GM18526 (cell line): ENCODE results near the gene COPS6.

Experiments used
- POLR2A ChIP-seq: IDR thresholded peaks from 3 replicates; pipeline ENCODE4 v1.6.1; 2011; ENCODE audit not compliant: insufficient read length; ENCODE audit errors: extremely low read depth

COPS6 gene

DNA sequence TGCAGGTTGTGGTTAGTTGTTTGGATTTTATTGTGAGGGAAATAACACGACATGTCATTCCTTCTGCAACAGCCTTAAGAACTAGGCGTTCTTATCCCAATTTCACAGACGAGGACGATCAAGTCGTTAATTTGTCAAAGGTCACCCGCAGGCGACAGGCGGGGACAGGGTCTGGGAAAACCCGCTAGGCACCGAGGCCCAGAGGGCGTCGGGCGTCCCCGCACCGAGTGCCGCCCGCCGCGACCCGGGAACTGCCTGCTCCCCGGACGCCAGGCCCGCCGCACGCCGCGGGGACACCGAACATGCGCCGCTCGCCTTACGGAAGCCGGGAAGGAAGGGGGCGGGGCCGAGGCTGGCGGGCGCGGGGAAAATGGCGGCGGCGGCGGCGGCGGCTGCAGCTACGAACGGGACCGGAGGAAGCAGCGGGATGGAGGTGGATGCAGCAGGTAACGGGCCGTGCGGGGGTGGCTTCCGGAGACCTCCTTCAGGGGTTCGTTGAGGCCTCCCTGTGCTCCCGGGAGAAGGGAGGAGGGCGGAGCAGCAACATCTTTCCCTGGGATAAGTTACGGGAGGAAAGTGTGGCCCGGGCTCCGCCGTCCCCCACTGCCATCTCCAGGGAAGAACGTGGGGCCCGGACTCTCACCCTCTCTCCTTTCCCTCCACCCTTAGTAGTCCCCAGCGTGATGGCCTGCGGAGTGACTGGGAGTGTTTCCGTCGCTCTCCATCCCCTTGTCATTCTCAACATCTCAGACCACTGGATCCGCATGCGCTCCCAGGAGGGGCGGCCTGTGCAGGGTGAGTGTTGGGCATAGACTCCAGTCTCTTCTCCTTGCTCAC, at the start of gene COPS6:
TSS of gene COPS6 (plus strand) at position 349 of the 837 bp plus-strand sequence. CDS start at position 371, 22 bp downstream.
- TF ChIP-seq POLR2A, result peak; percentile 94

- no peak for TF ChIP-seq POLR2A
Measured at GRCh38 chr7:100040575-100040974, 48.2 kb upstream of the COPS6 start.

DNA sequence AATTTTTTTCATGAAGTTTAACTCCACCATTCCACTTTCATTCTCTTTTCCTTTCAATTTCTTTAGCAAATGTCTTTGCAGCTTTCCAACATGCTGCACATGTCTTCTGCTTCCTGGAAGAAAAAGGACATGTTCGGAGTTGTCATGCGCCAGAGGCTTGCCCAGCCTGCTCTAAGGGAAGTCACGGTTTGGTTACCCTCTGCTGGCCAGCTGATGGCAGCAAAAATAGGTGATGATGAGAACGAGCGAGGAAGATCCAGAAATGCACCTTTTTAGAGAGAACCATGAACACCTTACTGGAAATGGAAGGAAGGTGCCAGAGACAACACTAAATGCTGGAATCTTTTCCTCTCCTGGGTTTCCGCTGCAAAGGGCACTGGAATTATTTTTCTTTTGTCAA, 44.1 kb upstream of the COPS6 start:
- no peak for TF ChIP-seq POLR2A

DNA sequence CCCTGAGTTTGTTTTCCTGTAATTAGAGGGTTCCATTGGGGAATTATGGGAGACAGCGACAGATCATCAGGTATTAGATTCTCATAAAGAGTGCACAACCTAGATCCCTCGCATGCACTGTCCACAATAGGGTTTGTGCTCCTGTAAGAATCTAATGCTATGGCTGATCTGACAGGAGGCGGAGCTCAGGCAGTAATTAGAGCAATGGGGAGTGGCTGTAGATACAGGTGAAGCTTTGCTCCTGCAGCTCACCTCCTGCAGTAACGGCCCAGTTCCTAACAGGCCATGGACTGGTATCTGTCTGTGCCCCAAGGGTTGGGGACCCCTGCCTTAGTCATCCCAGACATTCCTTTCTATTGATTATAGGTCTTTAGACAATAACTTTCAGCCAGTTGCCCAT, 40.1 kb upstream of the COPS6 start:
- no peak for TF ChIP-seq POLR2A

- TF ChIP-seq POLR2A, result peak; percentile 80
Measured at GRCh38 chr7:100049441-100050291, 39.1 kb upstream of the COPS6 start, which contains the start of gene ZSCAN21. Gene ZSCAN21 (plus strand): TSS chr7:100049774. CDS start chr7:100057007, 7,233 bp downstream.

DNA sequence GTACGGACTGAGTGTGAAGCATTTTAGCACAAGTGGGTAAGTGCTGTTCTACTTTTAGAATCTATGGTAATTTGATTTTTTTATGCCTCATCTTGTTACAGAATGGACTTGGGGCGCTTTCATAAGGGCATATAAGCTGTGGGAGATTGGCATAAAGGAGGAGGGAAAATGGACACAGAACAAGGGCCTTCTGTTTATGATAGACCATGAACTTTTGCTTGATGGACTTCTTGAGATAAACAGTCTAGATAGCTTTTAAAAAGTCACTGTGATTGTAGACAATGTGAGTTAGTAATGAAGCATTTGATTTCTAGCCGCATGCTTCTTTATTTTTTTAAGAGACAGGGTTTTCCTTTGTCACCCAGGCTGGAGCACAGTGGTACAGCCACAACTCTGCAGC, 37.2 kb upstream of the COPS6 start:
- TF ChIP-seq POLR2A, result no peak

DNA sequence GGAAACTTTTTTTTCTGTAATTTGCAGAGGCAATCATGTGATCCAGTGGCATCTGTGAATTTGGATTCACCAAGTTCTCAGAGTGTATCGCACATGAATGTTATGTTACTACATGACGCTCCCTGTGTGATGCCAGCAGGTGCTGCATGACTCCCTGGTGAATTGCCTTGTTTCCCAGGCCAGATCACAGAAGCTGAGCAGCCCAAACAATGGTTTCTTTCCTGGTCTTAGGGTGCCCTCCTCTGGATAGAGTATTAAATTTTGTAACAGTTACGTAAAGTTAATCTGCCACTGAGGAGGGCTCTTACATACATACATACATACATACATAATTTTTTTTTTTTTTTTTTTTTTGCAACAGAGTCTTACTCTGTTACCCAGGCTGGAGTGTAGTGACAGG, 35.6 kb upstream of the COPS6 start:
- no peak for TF ChIP-seq POLR2A

DNA sequence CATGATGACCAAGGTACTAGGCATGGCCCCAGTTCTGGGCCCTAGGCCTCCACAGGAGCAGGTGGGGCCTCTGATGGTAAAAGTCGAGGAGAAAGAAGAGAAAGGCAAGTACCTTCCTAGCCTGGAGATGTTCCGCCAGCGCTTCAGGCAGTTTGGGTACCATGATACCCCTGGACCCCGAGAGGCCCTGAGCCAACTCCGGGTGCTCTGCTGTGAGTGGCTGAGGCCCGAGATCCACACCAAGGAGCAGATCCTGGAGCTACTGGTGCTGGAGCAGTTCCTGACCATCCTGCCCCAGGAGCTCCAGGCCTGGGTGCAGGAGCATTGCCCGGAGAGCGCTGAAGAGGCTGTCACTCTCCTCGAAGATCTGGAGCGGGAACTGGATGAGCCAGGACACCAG, 31.8 kb upstream of the COPS6 start:
- TF ChIP-seq POLR2A, result no peak

DNA sequence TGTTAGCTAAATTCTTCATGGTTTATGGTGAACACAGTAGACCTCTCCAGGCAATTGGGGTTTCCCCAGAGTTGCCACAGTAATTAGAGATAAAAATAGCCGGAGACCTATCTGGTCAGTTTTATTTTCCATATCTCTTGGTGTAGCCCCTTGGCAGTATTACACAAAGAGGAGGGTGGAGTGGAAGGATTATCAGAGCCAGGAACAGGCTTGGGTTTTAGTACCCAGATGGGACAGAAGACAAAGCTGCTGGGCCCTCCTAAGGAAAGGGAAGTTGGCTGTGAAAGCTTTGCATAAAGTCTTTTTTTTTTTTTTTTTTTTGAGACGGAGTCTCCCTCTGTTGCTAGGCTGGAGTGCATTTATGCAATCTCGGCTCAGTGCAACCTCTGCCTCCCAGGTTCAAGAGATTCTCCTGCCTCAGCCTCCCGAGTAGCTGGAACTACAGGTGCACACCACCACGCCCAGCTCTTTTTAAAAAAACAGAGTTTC, 29.5 kb upstream of the COPS6 start:
- no peak for TF ChIP-seq POLR2A

GRCh38 chr7:100061518-100062193, 27.1 kb upstream of the COPS6 start:
- no peak for TF ChIP-seq POLR2A

- TF ChIP-seq POLR2A, result no peak
Measured at GRCh38 chr7:100063376-100063775, 25.4 kb upstream of the COPS6 start.

- no peak for TF ChIP-seq POLR2A
Measured at GRCh38 chr7:100064162-100064561, 24.6 kb upstream of the COPS6 start.

DNA sequence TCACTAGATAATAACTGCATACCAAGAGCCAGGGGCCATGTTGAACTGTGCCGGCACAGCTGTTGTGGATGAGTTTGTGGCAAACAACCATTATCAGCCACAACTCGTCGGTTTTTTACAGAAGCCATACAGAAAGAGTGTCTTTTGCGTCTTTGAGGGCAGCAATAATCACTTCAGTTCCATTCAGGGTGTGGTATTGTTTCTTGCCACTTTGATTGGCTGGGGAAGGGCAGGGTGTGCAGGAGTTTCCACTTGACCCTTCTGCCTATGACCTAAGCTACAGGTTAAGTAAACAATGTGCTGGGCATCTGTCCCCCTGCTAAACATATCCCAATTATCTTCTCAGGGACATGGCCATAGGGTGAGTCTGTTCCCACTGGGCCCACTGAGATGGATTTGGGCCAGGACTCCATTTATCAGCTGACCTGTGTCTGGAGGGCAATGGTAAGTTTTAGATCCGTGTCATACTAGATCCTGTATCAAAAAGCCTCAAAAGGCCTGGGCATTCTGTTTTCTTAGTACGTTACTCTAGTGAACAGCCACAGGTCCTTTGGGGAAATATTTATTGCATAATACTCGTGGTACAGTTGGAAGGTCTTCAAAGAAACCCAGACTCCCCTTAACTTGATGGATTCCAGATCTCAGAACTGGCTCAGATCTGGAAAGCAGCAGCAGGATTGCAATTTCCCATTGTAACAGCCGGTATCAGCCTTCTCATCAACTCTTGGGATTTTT, 23.1 kb upstream of the COPS6 start:
- no peak for TF ChIP-seq POLR2A

- no peak for TF ChIP-seq POLR2A
Measured at GRCh38 chr7:100066953-100067352, 21.8 kb upstream of the COPS6 start.

DNA sequence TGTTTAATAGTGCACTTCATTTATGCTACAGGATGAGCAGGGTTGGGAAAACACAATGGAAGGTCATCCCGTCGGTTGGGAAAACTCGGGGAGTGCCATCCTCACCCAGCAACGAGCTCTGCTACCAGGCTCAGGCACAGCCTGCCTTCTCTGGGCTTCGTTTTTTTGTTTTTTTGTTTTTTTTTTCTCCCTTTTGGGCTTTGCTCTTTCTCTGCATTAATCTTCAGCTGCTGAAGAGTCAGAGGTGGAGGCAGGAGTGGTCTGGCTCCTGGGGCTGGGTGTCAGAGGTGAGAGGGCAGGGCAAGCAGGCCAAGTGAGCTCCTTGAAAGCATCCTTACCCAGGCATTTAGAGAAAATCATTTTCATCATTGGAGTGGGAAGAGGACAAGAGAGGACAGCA, 18.8 kb upstream of the COPS6 start:
- TF ChIP-seq POLR2A, result no peak
